Measurements from ENCODE around the gene OCA2.

Gene OCA2

GRCh38 chr15:28002867-28003266 is 96.2 kb downstream of the OCA2 start:
- DNase-seq (ENCODE audit: low spot score in 2 of 2) (peak in 1 of 2 donors; percentile 25), ATAC-seq (no peak)
- Mint-ChIP-seq H3K27ac (no peak overlapping the region), H3K36me3 (no peaks in the 10 kb centered on the region), H3K4me3 (no peak overlapping the region), H3K4me1 (no peaks in the 10 kb centered on the region), H3K9me3 (peaks cover 3% of the 10 kb centered on the region)

- H3K4me1 Mint-ChIP-seq: no peaks in the 10 kb centered on the region
- no peak overlapping the region for H3K27ac Mint-ChIP-seq
- H3K36me3 Mint-ChIP-seq: no peaks in the 10 kb centered on the region
- DNase-seq (ENCODE audit: low spot score in 2 of 2): peak in 1 of 2 donors; percentile 30
- peaks cover 3% of the 10 kb centered on the region for H3K9me3 Mint-ChIP-seq
- no peak overlapping the region for H3K4me3 Mint-ChIP-seq
- ATAC-seq: peak; percentile 39
Observed at GRCh38 chr15:28002136-28002861, 96.8 kb downstream of the OCA2 start.

- Mint-ChIP-seq H3K4me1 (no peaks in the 10 kb centered on the region), H3K36me3 (no peaks in the 10 kb centered on the region), H3K9me3 (peaks cover 7% of the 10 kb centered on the region), H3K27ac (no peak overlapping the region), H3K4me3 (no peak overlapping the region)
- ATAC-seq: no peak
- no peak for DNase-seq (ENCODE audit: low spot score in 2 of 2)
Observed at GRCh38 chr15:28001641-28002040, 97.5 kb downstream of the OCA2 start.

GRCh38 chr15:27993996-27994780 is 104.9 kb downstream of the OCA2 start:
- H3K36me3 Mint-ChIP-seq: no peaks in the 10 kb centered on the region
- DNase-seq (ENCODE audit: low spot score in 2 of 2) (no peak), ATAC-seq (no peak)
- H3K4me3 Mint-ChIP-seq: no peak overlapping the region
- no peak overlapping the region for H3K27ac Mint-ChIP-seq
- H3K9me3 Mint-ChIP-seq: peaks cover 6% of the 10 kb centered on the region
- no peaks in the 10 kb centered on the region for H3K4me1 Mint-ChIP-seq

GRCh38 chr15:27993544-27993943 is 105.6 kb downstream of the OCA2 start:
- no peak for DNase-seq (ENCODE audit: low spot score in 2 of 2)

GRCh38 chr15:27990521-27991515 is 108.3 kb downstream of the OCA2 start:
- no peak for ATAC-seq
- Mint-ChIP-seq H3K4me1 (no peaks in the 10 kb centered on the region), H3K4me3 (no peak overlapping the region), H3K36me3 (no peaks in the 10 kb centered on the region), H3K27ac (no peak overlapping the region), H3K9me3 (peaks cover 2% of the 10 kb centered on the region)
- DNase-seq (ENCODE audit: low spot score in 2 of 2): no peak

More at GRCh38 chr15:27993544-27993943, 105.6 kb downstream of the OCA2 start:
- no peak for ATAC-seq
- Mint-ChIP-seq H3K36me3 (no peaks in the 10 kb centered on the region), H3K9me3 (peaks cover 6% of the 10 kb centered on the region), H3K4me3 (no peak overlapping the region), H3K4me1 (no peaks in the 10 kb centered on the region), H3K27ac (no peak overlapping the region)

- Mint-ChIP-seq H3K4me1 (no peaks in the 10 kb centered on the region), H3K27ac (no peak overlapping the region), H3K36me3 (no peaks in the 10 kb centered on the region), H3K4me3 (no peak overlapping the region), H3K9me3 (peaks cover under 1% of the 10 kb centered on the region)
- no peak for ATAC-seq
- no peak for DNase-seq (ENCODE audit: low spot score in 2 of 2)
Observed at GRCh38 chr15:27989838-27990237, 109.3 kb downstream of the OCA2 start.

- Mint-ChIP-seq H3K27ac (no peak overlapping the region), H3K36me3 (no peaks in the 10 kb centered on the region), H3K4me1 (no peaks in the 10 kb centered on the region), H3K4me3 (no peak overlapping the region), H3K9me3 (no peaks in the 10 kb centered on the region)
- ATAC-seq: no peak
- DNase-seq (ENCODE audit: low spot score in 2 of 2): no peak
Observed at GRCh38 chr15:27989427-27989826, 109.7 kb downstream of the OCA2 start.

- no peak overlapping the region for H3K4me3 Mint-ChIP-seq
- DNase-seq (ENCODE audit: low spot score in 2 of 2): no peak
- H3K36me3 Mint-ChIP-seq: no peaks in the 10 kb centered on the region
- ATAC-seq: no peak
- no peak overlapping the region for H3K27ac Mint-ChIP-seq
- no peaks in the 10 kb centered on the region for H3K4me1 Mint-ChIP-seq
- H3K9me3 Mint-ChIP-seq: no peaks in the 10 kb centered on the region
Observed at GRCh38 chr15:27985099-27985498, 114.0 kb downstream of the OCA2 start.

- ATAC-seq: no peak
- H3K9me3 Mint-ChIP-seq: no peaks in the 10 kb centered on the region
- no peak for DNase-seq (ENCODE audit: low spot score in 2 of 2)
- no peaks in the 10 kb centered on the region for H3K4me1 Mint-ChIP-seq
- H3K36me3 Mint-ChIP-seq: no peaks in the 10 kb centered on the region
- no peak overlapping the region for H3K4me3 Mint-ChIP-seq
- H3K27ac Mint-ChIP-seq: no peak overlapping the region
Observed at GRCh38 chr15:27983496-27983895, 115.6 kb downstream of the OCA2 start.

GRCh38 chr15:27977696-27978095 is 121.4 kb downstream of the OCA2 start:
- Mint-ChIP-seq H3K27ac (no peak overlapping the region), H3K9me3 (no peaks in the 10 kb centered on the region), H3K36me3 (no peaks in the 10 kb centered on the region), H3K4me1 (no peaks in the 10 kb centered on the region), H3K4me3 (no peak overlapping the region)
- ATAC-seq (no peak), DNase-seq (ENCODE audit: low spot score in 2 of 2) (no peak)

GRCh38 chr15:27973886-27974285 is 125.2 kb downstream of the OCA2 start:
- H3K9me3 Mint-ChIP-seq: peaks cover 9% of the 10 kb centered on the region
- no peaks in the 10 kb centered on the region for H3K4me1 Mint-ChIP-seq
- no peaks in the 10 kb centered on the region for H3K36me3 Mint-ChIP-seq
- no peak for ATAC-seq
- DNase-seq (ENCODE audit: low spot score in 2 of 2): no peak
- H3K4me3 Mint-ChIP-seq: no peak overlapping the region
- H3K27ac Mint-ChIP-seq: no peak overlapping the region

- ATAC-seq: no peak
Observed at GRCh38 chr15:27970661-27971392, 128.3 kb downstream of the OCA2 start.

GRCh38 chr15:27967541-27967940 is 131.6 kb downstream of the OCA2 start:
- Mint-ChIP-seq H3K9me3 (peaks cover 9% of the 10 kb centered on the region), H3K4me3 (no peak overlapping the region), H3K4me1 (no peaks in the 10 kb centered on the region), H3K27ac (no peak overlapping the region), H3K36me3 (no peaks in the 10 kb centered on the region)
- ATAC-seq (no peak), DNase-seq (ENCODE audit: low spot score in 2 of 2) (no peak)

More at GRCh38 chr15:27970661-27971392, 128.3 kb downstream of the OCA2 start:
- no peaks in the 10 kb centered on the region for H3K36me3 Mint-ChIP-seq
- H3K4me1 Mint-ChIP-seq: no peaks in the 10 kb centered on the region
- no peak overlapping the region for H3K27ac Mint-ChIP-seq
- H3K4me3 Mint-ChIP-seq: no peak overlapping the region
- H3K9me3 Mint-ChIP-seq: peaks cover 9% of the 10 kb centered on the region
- peak in 1 of 2 donors; percentile 8 for DNase-seq (ENCODE audit: low spot score in 2 of 2)
